GM21360 (cell line): ENCODE data around the gene PLEKHA7.
"Not testable (repeated sequence)": the region's sequence is repeated elsewhere in the genome, so short reads cannot be mapped to it uniquely, and the experiment has no call there.

Experiments
- ATAC-seq: cut with Tn5 transposase; IDR thresholded peaks from one replicate; pipeline ENCODE4 v1.9.1; 2021; ENCODE audit warnings: mild to moderate bottlenecking, moderate library complexity; ENCODE audit not compliant: unreplicated experiment

The PLEKHA7 gene

GRCh38 chr11:16979703-16980622, 34.3 kb downstream of the PLEKHA7 start:
- ATAC-seq: no peak

- no peak for ATAC-seq
Measured at GRCh38 chr11:16977994-16978315, 36.3 kb downstream of the PLEKHA7 start.

GRCh38 chr11:16977136-16977993, 36.8 kb downstream of the PLEKHA7 start:
- ATAC-seq: no peak

GRCh38 chr11:16976379-16976778, 37.8 kb downstream of the PLEKHA7 start:
- ATAC-seq: no peak

DNA sequence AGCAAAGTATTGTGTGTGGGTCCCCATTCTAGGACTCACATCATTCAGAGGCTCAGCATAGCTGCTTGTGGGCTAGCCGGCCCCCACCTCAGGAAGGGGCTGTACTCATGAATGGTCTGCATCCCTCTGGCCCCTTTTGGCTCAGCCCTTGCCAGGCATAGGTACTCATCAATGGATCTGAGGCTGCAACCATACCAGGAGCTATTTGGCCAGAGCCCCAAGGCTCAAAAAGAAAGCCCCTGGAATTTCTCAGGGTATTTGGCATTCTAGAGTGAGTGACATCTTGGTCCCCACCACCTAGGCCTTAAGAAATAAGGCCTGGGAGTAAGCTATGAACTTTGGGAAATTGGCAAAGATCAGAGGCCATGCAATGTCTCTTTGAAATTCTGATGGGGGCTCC, 38.3 kb downstream of the PLEKHA7 start:
- no peak for ATAC-seq

DNA sequence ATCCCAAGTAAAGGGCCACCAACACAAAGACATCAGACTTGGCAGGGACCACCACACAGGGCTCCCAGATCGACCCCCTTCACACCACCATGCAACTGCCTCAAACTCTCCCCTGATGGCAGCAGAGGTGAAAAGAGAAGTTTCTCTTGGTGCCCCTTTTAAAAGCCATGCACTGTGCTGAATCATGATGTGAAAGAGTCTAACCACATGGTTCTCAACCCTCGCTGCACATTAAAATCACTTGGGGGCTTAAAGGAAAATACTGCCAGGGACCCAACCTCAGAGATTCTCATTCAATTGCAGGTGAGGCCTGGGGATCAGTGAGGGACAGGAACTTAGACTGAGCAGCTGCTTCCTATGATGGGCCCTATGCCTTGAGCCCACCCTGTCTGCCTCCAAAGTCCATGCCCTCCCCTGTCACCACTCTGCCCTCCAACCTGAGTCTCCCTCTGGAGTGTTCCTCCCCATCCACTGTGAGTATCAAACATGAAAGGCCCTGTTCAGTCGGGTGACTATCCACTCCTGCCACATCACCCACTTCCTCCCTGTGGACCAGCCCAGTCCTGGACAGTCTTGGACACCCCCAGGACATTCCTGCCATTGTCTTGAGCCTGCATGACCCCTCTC, 40.8 kb downstream of the PLEKHA7 start:
- ATAC-seq: no peak

DNA sequence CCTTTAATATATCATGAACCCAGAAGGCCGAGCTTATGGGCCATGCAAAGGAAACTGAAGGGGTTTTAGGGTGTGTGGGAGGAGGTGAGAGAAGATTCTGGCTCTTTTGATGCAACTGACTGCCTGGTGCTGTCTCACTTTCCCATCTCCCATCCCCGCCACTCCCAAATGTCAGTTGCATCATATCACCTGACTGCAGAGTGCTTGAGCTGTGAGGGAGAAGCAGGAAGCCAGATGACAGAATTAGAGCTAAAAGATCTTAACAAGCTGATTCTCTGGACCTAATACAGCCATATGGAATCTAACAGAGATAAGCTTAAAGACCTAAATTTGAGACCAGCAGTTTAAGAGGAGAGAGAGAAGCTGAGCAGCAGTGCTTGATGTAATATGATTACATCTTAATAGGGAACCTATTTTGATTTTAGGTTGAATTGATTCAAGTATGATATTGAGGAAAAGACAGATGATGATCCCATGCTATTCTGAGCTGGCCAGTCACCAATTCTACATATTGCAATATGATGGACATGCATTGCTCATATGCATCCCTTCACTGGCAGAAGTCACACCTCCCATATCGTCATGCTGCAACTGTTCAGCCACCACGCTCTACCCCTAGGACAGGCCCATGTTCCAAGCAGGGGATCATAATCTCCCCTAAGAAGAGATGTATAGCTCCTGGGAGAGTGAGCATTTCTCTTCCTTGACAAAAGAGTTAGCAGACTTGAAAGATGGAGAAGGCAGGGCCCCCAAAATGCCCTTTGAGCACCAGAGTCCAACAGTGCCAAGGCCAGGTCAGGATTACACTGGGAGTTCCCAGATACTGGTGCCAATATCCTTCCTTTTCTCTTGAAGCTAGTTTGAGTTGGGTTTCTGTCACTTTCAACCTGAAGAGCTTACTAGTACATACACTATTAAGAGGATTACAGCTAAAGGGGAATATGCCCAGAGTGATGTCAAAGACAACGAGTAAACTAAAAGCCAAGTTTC, 44.9 kb downstream of the PLEKHA7 start:
- no peak for ATAC-seq

DNA sequence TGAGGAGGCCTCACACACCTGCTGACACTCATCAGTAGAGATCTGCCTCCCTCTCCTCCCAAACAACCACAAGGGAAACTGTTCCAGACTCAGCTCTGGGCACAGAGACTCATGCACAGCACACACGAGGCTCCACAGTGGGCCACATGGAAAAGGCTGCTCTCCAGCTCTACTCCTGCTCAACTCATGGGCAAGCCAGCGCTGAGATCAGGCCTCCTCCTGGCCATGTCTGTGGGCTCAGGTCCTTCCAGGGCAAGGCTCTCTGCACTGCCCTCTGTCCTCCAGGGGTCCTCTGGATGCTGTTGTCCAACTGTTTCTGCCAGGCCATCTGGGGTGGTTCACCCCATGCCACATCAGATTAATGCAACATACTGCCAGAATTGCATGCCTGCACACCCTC, 46.0 kb downstream of the PLEKHA7 start:
- no peak for ATAC-seq

DNA sequence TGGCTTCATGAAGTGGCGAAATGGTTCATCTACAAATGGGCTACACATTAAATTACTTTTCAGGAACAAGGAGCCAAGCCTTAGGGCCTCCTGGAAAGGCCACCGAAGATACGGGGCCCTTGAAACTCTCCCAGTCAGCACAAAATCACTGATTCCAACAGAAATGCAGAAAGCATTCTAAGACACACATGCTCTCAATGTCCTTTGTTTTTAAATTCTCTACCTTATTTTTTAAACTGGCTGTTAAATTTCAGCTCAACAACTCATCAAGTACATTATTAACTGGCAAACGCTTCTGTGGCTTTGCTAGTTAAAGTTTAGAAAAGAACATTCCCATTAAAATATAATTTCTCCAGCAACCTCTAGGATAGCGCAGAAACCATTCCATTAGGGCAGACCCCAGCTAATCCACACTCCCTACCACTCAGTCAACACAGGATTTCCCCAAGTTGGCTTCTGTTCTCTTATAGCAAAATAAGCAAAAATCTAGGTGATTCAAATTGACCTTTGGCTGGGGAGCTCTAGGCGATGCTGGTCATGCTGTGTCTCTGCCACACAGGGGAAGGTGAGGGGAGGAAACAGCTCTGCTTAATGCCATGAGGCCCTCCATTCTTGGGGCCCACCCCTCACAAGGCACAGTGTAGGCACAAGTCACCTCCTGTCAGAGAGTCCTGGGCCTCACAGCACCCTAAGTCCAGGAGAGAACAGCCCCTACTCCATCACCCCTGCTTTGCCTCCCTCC, 47.1 kb downstream of the PLEKHA7 start:
- ATAC-seq: no peak

- no peak for ATAC-seq
Measured at GRCh38 chr11:16964501-16964900, 49.7 kb downstream of the PLEKHA7 start.

DNA sequence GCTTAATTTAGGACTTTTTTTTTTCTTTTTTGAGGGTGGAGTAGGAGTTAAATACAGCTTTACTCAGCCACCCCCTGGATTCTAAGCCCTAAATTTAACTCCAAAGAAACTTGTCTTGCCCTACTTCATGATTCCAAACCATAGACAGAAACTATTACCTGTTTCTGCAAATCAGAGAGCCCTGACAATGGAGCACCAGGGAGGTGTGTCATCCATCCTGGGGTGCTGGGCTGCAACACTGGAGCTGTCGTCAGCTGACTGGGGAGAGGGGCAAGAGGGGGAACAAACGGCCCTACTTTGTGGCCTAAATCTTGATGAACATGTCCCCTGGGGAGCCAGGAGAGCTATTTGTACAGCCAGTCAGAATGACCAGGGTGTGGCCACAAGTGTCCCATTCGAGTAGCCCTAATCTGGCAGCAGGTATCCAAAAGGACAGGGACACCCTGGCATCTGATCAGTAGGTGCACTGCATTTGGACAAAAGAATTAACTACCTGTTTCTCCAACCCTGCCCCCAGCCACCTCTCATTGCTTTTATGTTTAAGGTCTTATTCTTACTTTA, 50.8 kb downstream of the PLEKHA7 start:
- ATAC-seq: no peak

GRCh38 chr11:16962589-16962988, 51.6 kb downstream of the PLEKHA7 start:
- ATAC-seq: not testable (repeated sequence)

DNA sequence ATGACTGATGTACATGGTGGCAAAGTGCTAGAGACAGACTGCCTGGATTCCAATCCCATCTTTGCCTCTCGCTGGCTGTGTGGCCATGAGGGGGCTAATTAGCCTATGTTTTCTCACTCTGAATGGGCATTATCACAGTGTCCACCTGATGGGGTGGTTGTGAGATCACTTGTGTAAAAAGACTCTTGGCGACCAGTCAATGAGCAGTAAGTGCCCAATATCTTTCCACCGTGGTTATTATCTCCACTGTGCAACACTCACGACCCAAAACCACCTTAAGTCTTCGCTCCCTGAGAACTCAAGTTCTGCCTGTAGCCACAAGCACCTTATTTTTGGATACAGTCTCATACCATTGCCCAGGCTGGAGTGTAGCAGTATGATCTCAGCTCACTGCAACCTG, 52.1 kb downstream of the PLEKHA7 start:
- ATAC-seq: no peak

DNA sequence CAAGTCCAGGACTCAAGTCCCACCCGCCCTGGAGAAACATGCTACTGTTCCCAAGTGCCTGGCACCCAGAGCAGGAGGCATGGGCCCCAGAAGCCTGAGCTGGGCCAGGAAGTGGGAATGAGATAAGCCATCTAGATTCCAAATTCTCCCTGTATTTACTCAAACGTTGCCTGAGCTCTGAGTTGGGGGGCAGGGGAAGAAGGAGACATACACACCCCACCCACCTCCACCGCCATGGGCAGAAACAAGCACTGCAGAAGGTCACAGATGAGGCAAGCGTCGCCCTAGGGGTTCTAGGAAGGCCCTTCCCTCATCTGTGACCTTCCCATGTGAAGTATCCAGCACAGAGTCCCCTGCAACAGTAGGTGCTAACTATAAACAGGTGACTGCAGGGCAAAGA, 54.0 kb downstream of the PLEKHA7 start:
- ATAC-seq: no peak

DNA sequence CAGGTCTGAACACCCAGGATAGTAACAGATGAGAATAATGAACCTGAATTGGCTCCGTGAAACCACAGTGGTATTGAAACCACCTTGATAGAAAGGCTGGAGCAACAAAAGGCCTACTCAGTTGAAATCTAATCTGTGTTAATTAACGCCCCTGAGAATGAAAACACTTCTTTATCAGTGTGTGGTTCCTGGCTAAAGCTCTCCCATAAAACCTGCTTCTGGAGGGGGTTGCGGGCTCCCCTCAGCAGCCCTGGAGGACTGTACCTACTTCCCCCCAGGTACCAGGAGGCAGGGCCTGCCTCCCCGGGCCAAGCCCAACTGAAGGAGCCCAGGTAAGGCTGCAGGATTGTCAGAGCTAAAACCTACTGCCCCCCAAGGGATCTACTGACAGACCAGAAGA, 54.6 kb downstream of the PLEKHA7 start:
- no peak for ATAC-seq

DNA sequence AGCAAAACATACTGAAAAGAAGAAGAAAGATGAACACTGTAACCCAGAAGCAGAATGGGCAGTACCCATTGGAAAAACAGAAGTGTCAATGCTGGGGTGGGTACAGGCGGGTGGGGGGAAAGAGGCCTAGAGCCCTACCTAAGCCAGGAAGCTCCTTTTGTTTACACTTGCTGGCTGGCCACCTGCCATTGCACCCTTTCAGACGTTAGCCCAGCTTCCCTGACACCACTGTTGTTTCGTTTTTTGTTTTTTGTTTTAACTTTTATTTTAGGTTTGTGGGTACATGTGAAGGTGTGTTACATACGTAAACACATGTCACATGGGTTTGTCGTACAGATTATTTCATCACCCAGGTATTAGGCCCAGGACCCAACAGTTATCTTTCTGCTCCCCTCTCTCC, 55.4 kb downstream of the PLEKHA7 start:
- ATAC-seq: no peak

DNA sequence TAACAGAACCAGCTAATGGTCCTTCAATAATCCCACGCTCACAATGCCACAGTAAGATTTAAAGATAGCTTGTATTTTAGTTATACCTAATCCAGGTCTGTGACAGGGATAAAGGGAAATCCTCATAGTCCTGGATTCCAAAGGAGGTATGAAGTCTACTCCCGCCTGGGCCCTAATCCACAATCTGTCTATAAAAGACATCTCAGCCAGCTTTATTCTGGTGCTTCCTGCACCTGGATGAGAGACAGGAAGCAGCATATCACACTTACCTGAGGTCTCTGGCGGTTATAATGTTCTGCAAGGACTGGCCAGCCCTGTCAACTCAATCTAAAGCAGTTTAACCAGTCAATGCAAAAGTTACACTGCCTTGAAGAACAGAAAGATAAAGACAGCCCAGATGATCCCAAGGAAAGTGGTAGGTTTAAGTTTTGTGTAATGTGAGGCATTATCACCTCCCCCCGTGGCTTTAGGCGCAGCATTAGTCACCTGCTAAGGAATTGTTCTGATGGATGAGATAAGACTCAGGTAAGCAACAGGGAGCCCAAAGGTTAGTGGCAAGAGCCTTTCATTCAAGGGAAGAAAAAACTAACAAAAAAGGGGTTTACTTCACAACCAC, 57.6 kb downstream of the PLEKHA7 start:
- ATAC-seq: no peak

GRCh38 chr11:16953663-16954062, 60.6 kb downstream of the PLEKHA7 start:
- no peak for ATAC-seq
